Activated naive CD8-positive, alpha-beta T cell treated with anti-CD3 and anti-CD28 coated beads, Interleukin-2, amount 50 U/mL, for 24 hours (primary cell): ENCODE results near the gene THTPA.

Experiments used
- ATAC-seq: fragments of 150-1000 bp; cut with Tn5 transposase; one replicate; pipeline ENCODE4 v1.10.0; 2021
- DNase-seq: peaks from one replicate; pipeline ENCODE4 v3.0.0; 2021
- H3K27ac Mint-ChIP-seq: one replicate; pipeline ENCODE4 v1.8.0; 2021; ENCODE audit warnings: mild to moderate bottlenecking, mixed read lengths
- H3K27me3 Mint-ChIP-seq: one replicate; pipeline ENCODE4 v1.8.0; 2021; ENCODE audit warnings: mixed read lengths
- H3K36me3 Mint-ChIP-seq: one replicate; pipeline ENCODE4 v1.8.0; 2021; ENCODE audit warnings: low read depth, mixed read lengths
- H3K4me1 Mint-ChIP-seq: one replicate; pipeline ENCODE4 v1.8.0; 2021; ENCODE audit warnings: mixed read lengths
- H3K4me3 Mint-ChIP-seq: one replicate; pipeline ENCODE4 v1.8.0; 2021; ENCODE audit warnings: mild to moderate bottlenecking, moderate library complexity, mixed read lengths
- H3K9me3 Mint-ChIP-seq: one replicate; pipeline ENCODE4 v1.8.0; 2021; ENCODE audit warnings: mixed read lengths

THTPA gene

DNA sequence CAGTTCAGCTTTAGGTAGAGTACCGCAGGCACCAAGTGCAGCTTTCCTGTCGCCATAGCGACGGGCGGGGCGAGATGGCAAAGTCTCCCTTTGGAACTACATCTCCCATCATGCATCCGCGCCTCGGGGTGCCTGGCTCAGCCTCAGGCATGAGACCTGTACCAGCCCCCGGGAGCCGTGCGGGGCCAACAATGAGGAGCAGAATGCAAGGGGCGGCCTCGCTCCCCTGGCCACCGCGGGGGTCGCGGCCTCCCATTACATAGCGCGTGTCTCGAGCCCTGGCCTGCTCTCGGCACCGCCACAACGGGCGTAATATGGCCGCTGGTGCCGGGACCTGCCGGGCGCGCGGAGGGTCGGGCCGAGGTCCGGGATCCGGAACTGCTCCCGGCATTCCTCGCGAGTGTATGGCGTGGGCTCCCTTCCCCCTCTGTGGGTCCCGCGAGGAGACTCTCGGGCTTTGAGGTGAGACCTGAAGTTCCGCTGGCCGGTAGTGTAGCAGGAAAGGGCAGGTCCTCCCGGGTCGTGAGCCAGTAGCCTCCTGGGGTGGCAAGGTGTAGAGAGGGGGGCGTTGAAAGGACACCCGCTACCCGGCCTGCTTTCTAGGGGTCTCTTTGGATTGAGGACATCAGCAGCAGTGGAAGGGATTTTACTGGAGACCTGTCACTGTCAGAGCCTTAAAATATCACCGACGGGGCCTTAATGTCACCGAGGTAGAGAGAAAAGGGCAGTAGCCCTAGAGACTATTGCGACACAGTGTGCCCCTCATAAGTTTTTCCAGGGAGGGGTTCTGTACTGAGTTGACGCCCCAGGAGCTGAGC, at the start of gene THTPA:
Gene THTPA, plus strand, starts transcription at position 390 of the 818 bp plus-strand sequence. CDS start 487 bp downstream, outside the sequence.
- Mint-ChIP-seq H3K27ac (peak within 1 kb of the TSS; percentile 95), H3K9me3 (no peaks in the 10 kb centered on the region), H3K27me3 (peaks cover under 1% of the 10 kb centered on the region), H3K4me1 (peaks cover 44% of the 10 kb centered on the region), H3K4me3 (peak within 1 kb of the TSS; percentile 93), H3K36me3 (peaks cover 11% of the 10 kb centered on the region)
- ATAC-seq (peak; percentile 76), DNase-seq (peak; percentile 91)

DNA sequence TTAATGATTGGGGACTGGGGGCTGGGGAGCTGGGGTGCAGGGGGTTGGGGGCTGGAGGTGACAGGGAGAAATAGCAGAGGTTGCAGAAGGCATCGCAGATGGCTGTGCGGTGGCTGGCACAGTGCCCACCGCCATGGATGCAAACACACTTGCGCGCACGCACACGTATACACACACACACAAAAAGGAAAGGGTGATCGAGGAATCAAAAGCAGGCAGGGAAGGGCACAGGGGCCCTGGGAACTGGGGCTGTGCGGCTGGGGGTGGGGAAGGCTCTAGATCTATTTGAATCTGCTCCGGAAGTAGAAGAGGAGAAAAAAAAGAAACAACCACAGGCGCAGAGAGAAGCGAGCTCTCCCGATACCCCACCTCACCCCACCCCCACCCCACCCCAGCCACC, 43.9 kb upstream of the THTPA start:
- H3K4me1 Mint-ChIP-seq: peaks cover 6% of the 10 kb centered on the region
- H3K27me3 Mint-ChIP-seq: no peaks in the 10 kb centered on the region
- H3K9me3 Mint-ChIP-seq: no peaks in the 10 kb centered on the region
- H3K27ac Mint-ChIP-seq: peak overlapping the region; percentile 49
- peak; percentile 8 for DNase-seq
- no peak for ATAC-seq
- peak overlapping the region; percentile 76 for H3K4me3 Mint-ChIP-seq
- no peaks in the 10 kb centered on the region for H3K36me3 Mint-ChIP-seq

DNA sequence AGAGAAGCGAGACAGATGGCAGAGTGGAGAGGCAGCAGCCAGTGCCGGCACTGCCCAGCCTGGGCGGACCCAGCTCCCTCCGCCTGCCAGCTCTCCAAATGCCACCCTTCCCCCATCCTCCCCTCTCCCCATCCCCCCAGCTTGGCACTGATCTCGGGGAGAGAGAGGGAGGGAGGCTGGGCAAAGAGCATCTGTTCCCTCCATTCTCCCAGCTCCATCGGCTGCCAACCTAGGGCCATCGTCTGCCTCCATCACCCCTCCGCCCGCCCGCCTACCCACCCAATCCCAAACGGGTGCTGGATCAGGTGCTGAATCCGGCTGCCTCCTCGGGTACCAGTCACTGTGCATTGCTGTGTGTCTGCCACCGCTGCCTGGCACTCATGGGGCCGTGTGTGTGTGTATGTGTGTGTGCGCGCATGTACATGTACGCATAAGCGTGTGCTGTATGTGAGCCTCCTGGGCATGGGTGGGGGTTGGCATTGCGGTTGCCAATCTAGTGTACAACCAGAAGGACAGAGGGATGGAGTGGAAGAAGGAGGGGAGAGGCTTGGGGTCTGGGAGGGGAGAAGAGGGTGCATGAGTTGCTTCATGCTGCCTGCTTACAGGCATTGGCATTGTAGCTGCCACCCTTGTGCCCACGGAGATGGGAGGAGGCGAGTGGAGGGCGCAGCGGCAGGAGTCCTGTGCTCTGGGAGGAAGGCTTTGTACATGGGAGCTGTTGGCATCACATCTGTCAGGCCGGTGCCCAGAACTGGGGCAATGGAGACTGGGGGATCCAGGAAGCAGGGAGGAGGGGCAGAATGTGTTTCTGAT, 42.9 kb upstream of the THTPA start:
- no peak for ATAC-seq
- DNase-seq: no peak
- H3K27me3 Mint-ChIP-seq: no peaks in the 10 kb centered on the region
- H3K4me1 Mint-ChIP-seq: peaks cover 6% of the 10 kb centered on the region
- H3K9me3 Mint-ChIP-seq: no peaks in the 10 kb centered on the region
- no peaks in the 10 kb centered on the region for H3K36me3 Mint-ChIP-seq
- no peak overlapping the region for H3K27ac Mint-ChIP-seq
- no peak overlapping the region for H3K4me3 Mint-ChIP-seq

DNA sequence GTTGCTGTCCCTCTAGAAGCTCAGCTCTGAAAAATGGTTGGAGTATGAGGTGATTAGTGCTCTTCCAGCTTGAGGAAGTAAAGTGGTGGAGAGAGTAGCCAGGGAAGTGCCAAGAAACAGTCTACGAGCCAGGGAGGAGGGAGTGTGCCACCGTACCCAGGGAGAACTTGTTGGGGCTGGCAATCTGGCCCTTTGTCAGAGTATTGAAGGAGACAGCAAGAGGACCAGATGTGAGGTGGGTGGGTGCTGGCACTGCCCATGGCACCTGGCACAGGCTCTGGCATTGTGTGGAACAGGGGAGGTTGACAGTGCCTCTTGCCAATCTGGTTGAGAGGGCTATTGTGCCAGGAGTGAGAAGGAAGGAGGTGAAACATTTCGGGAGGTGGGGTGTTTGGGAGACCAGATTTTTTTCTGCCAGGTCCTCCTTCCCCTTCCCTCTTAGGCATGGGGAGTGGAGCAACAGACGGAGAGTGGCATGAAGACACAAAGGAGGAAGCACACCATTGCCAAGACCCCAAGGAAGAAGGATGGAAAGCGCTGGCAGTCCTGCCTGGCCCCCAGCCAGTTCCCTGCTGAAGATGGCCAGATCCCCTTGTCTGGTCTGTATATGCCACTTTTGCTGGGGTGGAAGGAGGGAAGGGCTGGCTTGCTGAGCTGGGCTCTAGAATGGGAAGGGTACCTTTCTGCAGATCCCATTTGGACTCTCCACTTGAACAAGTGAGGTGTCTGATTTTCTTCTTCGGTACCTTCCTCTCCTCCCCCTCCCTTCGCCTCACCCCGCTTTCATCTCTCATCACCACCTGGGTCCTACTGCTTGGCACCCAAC, 42.0 kb upstream of the THTPA start:
- no peaks in the 10 kb centered on the region for H3K36me3 Mint-ChIP-seq
- no peaks in the 10 kb centered on the region for H3K9me3 Mint-ChIP-seq
- H3K27ac Mint-ChIP-seq: no peak overlapping the region
- ATAC-seq: no peak
- H3K27me3 Mint-ChIP-seq: no peaks in the 10 kb centered on the region
- no peak overlapping the region for H3K4me3 Mint-ChIP-seq
- DNase-seq: no peak
- H3K4me1 Mint-ChIP-seq: peaks cover 6% of the 10 kb centered on the region

- Mint-ChIP-seq H3K9me3 (no peaks in the 10 kb centered on the region), H3K4me3 (no peak overlapping the region), H3K27ac (no peak overlapping the region), H3K27me3 (no peaks in the 10 kb centered on the region), H3K4me1 (peaks cover 6% of the 10 kb centered on the region), H3K36me3 (no peaks in the 10 kb centered on the region)
- DNase-seq (no peak), ATAC-seq (no peak)
Measured at GRCh38 chr14:23514644-23514957, 41.5 kb upstream of the THTPA start.

DNA sequence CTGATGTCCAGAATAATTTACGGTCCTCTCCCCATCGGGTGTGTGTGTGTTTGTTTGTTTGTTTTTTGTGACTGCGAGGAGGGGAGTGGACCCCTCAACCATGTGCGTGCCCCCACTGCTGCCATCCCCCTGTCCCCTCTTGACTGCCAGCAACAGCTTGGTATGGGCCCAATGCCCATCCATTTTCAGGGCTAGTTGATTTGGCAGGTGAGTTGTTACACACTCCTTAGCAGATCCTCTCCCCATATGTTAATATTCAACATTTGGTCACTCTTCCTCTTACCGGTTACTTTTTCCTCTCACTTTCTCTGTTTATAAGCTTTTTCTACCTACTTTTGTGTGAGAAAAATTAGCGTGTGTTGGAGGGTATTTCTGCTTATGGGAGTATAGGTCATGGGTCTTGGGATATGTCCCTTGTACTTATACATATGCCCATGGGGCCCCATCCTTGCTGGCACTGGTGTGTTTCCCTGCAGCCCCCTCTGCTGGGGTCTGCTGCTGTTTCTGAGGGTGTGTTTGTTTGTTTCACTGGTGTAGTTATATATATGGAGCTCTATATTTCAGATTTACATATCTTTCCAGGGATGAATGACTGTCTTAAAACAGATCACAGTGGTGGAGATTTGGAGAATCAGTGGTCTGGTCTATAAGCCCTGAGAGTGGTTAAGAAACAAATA, 38.3 kb upstream of the THTPA start:
- Mint-ChIP-seq H3K27ac (no peak overlapping the region), H3K9me3 (no peaks in the 10 kb centered on the region), H3K4me3 (no peak overlapping the region), H3K4me1 (no peaks in the 10 kb centered on the region), H3K36me3 (no peaks in the 10 kb centered on the region), H3K27me3 (no peaks in the 10 kb centered on the region)
- ATAC-seq (no peak), DNase-seq (no peak)

- DNase-seq (no peak), ATAC-seq (no peak)
- Mint-ChIP-seq H3K36me3 (no peaks in the 10 kb centered on the region), H3K4me1 (no peaks in the 10 kb centered on the region), H3K9me3 (no peaks in the 10 kb centered on the region), H3K4me3 (no peak overlapping the region), H3K27me3 (no peaks in the 10 kb centered on the region), H3K27ac (no peak overlapping the region)
Measured at GRCh38 chr14:23518709-23519108, 37.4 kb upstream of the THTPA start.

GRCh38 chr14:23520899-23521533, 35.1 kb upstream of the THTPA start:
- Mint-ChIP-seq H3K4me3 (no peak overlapping the region), H3K9me3 (no peaks in the 10 kb centered on the region), H3K36me3 (no peaks in the 10 kb centered on the region), H3K27ac (no peak overlapping the region), H3K27me3 (no peaks in the 10 kb centered on the region), H3K4me1 (no peaks in the 10 kb centered on the region)
- no peak for DNase-seq
- no peak for ATAC-seq

- no peaks in the 10 kb centered on the region for H3K27me3 Mint-ChIP-seq
- ATAC-seq (no peak), DNase-seq (no peak)
- no peaks in the 10 kb centered on the region for H3K4me1 Mint-ChIP-seq
- no peaks in the 10 kb centered on the region for H3K9me3 Mint-ChIP-seq
- no peak overlapping the region for H3K4me3 Mint-ChIP-seq
- H3K36me3 Mint-ChIP-seq: no peaks in the 10 kb centered on the region
- no peak overlapping the region for H3K27ac Mint-ChIP-seq
Measured at GRCh38 chr14:23521785-23522640, 34.1 kb upstream of the THTPA start.

DNA sequence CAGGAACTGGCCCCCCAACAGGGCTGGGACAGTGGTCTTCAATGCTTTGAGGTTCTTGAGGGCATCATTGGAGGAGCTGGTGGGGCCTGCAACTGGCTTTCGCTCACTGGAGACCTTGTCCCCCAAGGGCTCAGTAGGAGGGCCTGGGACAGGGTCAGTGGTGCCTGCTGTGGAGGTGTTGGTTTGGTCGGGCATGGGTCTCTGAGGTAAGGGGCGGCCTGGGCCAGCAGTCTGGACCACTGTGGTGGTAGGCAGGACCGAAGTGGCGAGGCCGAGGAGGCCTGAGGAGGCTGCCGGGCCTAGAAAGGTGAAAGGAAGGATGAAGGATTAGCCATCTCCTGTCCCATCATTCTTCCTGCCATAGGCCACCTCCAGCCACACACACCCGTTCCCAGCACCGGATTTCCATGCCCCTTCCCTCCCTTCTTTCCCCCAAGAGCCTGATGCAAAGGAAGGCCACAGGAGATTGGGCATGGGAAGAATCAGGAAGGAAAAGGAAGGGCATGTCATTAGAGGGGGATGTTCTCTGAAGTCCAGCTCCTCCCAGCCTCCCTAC, 33.4 kb upstream of the THTPA start:
- DNase-seq: no peak
- Mint-ChIP-seq H3K9me3 (no peaks in the 10 kb centered on the region), H3K4me1 (no peaks in the 10 kb centered on the region), H3K27ac (no peak overlapping the region), H3K4me3 (no peak overlapping the region), H3K36me3 (no peaks in the 10 kb centered on the region), H3K27me3 (no peaks in the 10 kb centered on the region)
- no peak for ATAC-seq

DNA sequence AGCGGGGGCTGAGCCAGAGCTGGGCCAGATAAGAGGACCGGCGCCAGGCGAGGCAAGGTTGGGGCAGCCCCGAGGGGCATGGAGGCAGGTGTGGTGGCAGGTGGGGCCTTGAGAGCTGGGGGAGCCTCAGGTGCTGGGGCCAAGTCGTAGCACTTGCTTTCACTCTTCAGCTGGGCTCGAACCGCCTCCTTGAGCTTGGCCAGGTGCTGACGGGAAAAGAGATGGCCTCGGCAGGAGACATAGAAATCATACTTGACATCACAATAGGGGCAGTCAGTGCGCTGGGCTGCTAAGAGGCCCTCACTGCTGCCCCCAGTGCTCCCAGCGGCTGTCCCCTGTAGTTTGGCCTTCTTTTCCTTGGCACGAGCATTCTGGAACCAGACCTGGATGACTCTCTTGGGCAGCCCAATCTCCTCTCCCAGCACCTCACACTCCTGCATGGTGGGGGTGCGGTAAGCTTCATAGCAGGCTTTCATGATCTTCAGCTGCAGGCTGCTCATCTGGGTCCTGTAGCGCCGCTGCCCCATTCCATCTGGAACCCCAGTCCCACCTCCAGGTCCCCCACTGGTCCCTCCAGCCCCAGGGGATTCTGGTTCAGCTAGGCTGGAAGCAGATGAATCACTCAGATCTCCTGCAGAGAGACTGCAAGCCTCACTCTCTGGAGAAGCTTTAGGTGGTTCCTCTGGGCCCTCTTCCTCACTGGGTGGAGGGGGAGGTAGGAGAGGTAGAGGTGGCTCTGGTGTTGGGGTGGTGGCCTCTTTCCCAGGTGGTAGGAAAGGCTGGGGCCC, 32.6 kb upstream of the THTPA start:
- Mint-ChIP-seq H3K27me3 (no peaks in the 10 kb centered on the region), H3K36me3 (no peaks in the 10 kb centered on the region), H3K4me3 (no peak overlapping the region), H3K27ac (no peak overlapping the region), H3K4me1 (no peaks in the 10 kb centered on the region), H3K9me3 (no peaks in the 10 kb centered on the region)
- DNase-seq (no peak), ATAC-seq (no peak)

- H3K36me3 Mint-ChIP-seq: no peaks in the 10 kb centered on the region
- no peak overlapping the region for H3K27ac Mint-ChIP-seq
- no peak for ATAC-seq
- DNase-seq: no peak
- no peaks in the 10 kb centered on the region for H3K9me3 Mint-ChIP-seq
- no peaks in the 10 kb centered on the region for H3K4me1 Mint-ChIP-seq
- H3K4me3 Mint-ChIP-seq: no peak overlapping the region
- no peaks in the 10 kb centered on the region for H3K27me3 Mint-ChIP-seq
Measured at GRCh38 chr14:23524954-23525353, 31.1 kb upstream of the THTPA start.
